DOHH2 (cell line): ENCODE measurements around the gene C16orf95.

Experiments
- CTCF ChIP-seq: fragments of 200-600 bp; sonication (generic); IDR thresholded peaks from one replicate; pipeline ENCODE4 v1.5.1; 2014; ENCODE audit warnings: antibody characterized with exemption, mild to moderate bottlenecking, low read depth, low read length; ENCODE audit not compliant: poor library complexity, severe bottlenecking
- EZH2phosphoT487 ChIP-seq: fragments of 200-600 bp; sonication (generic); IDR thresholded peaks from 2 replicates; pipeline ENCODE4 v1.6.1; 2017; ENCODE audit warnings: borderline replicate concordance, mild to moderate bottlenecking, antibody characterized with exemption, low read length, moderate library complexity, mixed read lengths

GRCh38 chr16:87274794-87275193 lies 42.4 kb downstream of the C16orf95 start:
- TF ChIP-seq CTCF (no peak), EZH2phosphoT487 (no peak)
